RWPE2 (cell line): ENCODE data around the gene GHRL.

Source experiments
- ATAC-seq: fragments of 200-7000 bp; cut with Tn5 transposase; 3 replicates; pipeline ENCODE4 v1.9.1; 2021; ENCODE audit warnings: low read depth
- DNase-seq: peaks from one replicate; pipeline ENCODE4 v3.0.0-alpha.2; 2020; ENCODE audit warnings: low spot score
- H3K27ac ChIP-seq: fragments of 450-650 bp; 2 replicates; pipeline ENCODE4 v1.5.1; 2017; ENCODE audit warnings: mild to moderate bottlenecking; ENCODE audit not compliant: poor library complexity, severe bottlenecking
- H3K27me3 ChIP-seq: fragments of 250-450 bp; sonication (Bioruptor Pico); 2 replicates; pipeline ENCODE4 v1.5.1; 2021; ENCODE audit warnings: mild to moderate bottlenecking, moderate library complexity; ENCODE audit not compliant: insufficient read depth, poor library complexity, severe bottlenecking
- H3K36me3 ChIP-seq: fragments of 250-450 bp; sonication (Bioruptor Pico); 2 replicates; pipeline ENCODE4 v1.5.1; 2020; ENCODE audit warnings: low read depth, mild to moderate bottlenecking, moderate library complexity
- H3K4me1 ChIP-seq: fragments of 250-450 bp; sonication (Bioruptor Pico); 2 replicates; pipeline ENCODE4 v1.5.1; 2021; ENCODE audit warnings: mild to moderate bottlenecking, moderate library complexity; ENCODE audit not compliant: insufficient read depth, poor library complexity, severe bottlenecking
- H3K4me3 ChIP-seq: fragments of 250-450 bp; sonication (Bioruptor Pico); 2 replicates; pipeline ENCODE4 v1.5.1; 2021; ENCODE audit warnings: mild to moderate bottlenecking, moderate library complexity; ENCODE audit not compliant: severe bottlenecking
- H3K9me3 ChIP-seq: fragments of 250-450 bp; sonication (Bioruptor Pico); 2 replicates; pipeline ENCODE4 v1.5.1; 2021; ENCODE audit warnings: mild to moderate bottlenecking, moderate library complexity; ENCODE audit not compliant: severe bottlenecking
- CTCF ChIP-seq: fragments of 450-650 bp; IDR thresholded peaks from one replicate; pipeline ENCODE4 v1.5.1; 2017; ENCODE audit warnings: mild to moderate bottlenecking, moderate library complexity; ENCODE audit not compliant: poor library complexity, severe bottlenecking

GHRL gene

GRCh38 chr3:10333349-10333650 lies 40.6 kb upstream of the GHRL start:
- no peak for TF ChIP-seq CTCF
- Histone ChIP-seq H3K36me3 (no peaks in the 10 kb centered on the region), H3K27ac (no peak overlapping the region), H3K4me3 (no peak overlapping the region), H3K4me1 (no peaks in the 10 kb centered on the region), H3K9me3 (no peaks in the 10 kb centered on the region), H3K27me3 (peaks cover 30% of the 10 kb centered on the region)
- DNase-seq (no peak), ATAC-seq (no peak)

- Histone ChIP-seq H3K27me3 (peaks cover 36% of the 10 kb centered on the region), H3K4me1 (no peaks in the 10 kb centered on the region), H3K36me3 (no peaks in the 10 kb centered on the region), H3K9me3 (no peaks in the 10 kb centered on the region), H3K27ac (no peak overlapping the region), H3K4me3 (no peak overlapping the region)
- DNase-seq = no peak
- ATAC-seq = no peak
- no peak for TF ChIP-seq CTCF
Observed at GRCh38 chr3:10332481-10333348, 40.0 kb upstream of the GHRL start.

GRCh38 chr3:10331320-10331719 lies 38.6 kb upstream of the GHRL start:
- Histone ChIP-seq H3K4me1 (no peaks in the 10 kb centered on the region), H3K4me3 (no peak overlapping the region), H3K36me3 (no peaks in the 10 kb centered on the region), H3K27me3 (peaks cover 49% of the 10 kb centered on the region), H3K27ac (no peak overlapping the region), H3K9me3 (no peaks in the 10 kb centered on the region)
- ATAC-seq (no peak), DNase-seq (no peak)
- no peak for TF ChIP-seq CTCF

DNA sequence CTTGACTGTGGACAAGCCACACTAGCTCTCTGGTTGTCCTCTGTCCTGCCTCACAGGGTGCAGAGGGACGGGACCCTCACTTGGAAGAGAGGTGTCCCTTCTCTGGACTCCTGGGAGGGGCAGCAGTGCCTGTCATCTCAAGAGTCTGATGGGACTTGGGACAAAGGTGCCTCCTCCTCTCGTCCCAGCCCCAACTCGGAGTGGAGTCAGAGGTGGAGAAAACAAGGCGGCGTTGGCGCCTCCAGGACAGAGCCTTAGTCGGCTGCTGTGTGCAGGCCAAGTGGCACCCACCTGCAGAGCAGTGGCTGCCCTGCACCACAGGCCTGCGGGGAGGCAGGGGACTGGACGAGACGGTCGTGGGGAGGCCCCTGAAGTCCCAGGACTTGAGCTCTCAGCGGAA lies 37.6 kb upstream of the GHRL start:
- no peak overlapping the region for H3K4me3 ChIP-seq
- DNase-seq = no peak
- no peak for ATAC-seq
- no peaks in the 10 kb centered on the region for H3K9me3 ChIP-seq
- H3K27ac ChIP-seq = no peak overlapping the region
- no peaks in the 10 kb centered on the region for H3K36me3 ChIP-seq
- H3K27me3 ChIP-seq = peaks cover 49% of the 10 kb centered on the region
- no peaks in the 10 kb centered on the region for H3K4me1 ChIP-seq
- TF ChIP-seq CTCF = no peak

- Histone ChIP-seq H3K36me3 (no peaks in the 10 kb centered on the region), H3K27me3 (peaks cover 49% of the 10 kb centered on the region)
Observed at GRCh38 chr3:10329495-10330015, 36.8 kb upstream of the GHRL start.

More at GRCh38 chr3:10329495-10330015, 36.8 kb upstream of the GHRL start:
- ATAC-seq = no peak
- no peak for DNase-seq
- Histone ChIP-seq H3K9me3 (no peaks in the 10 kb centered on the region), H3K4me1 (no peaks in the 10 kb centered on the region), H3K4me3 (no peak overlapping the region), H3K27ac (no peak overlapping the region)
- no peak for TF ChIP-seq CTCF
